Kasumi-1 (cell line): ENCODE results near the gene BRD3OS.
"Not testable (repeated sequence)": the region's sequence is repeated elsewhere in the genome, so short reads cannot be mapped to it uniquely, and the experiment has no call there.

Experiments used
- DNase-seq, 2 experiments: peaks; one replicate each; lab custom pipeline; 2025; lab: John Stamatoyannopoulos, UW

The BRD3OS gene

GRCh38 chr9:134063571-134064450 is 38.5 kb downstream of the BRD3OS start:
- DNase-seq, result no peak

GRCh38 chr9:134064711-134065110 is 39.4 kb downstream of the BRD3OS start:
- DNase-seq, result no peak

- peak; percentile 57 to 58 for DNase-seq
Measured at GRCh38 chr9:134065612-134066419, 40.5 kb downstream of the BRD3OS start.

GRCh38 chr9:134066526-134066912 is 41.2 kb downstream of the BRD3OS start:
- peak; percentile 22 to 33 for DNase-seq

GRCh38 chr9:134066913-134067851 is 41.9 kb downstream of the BRD3OS start:
- peak; percentile 4 to 12 for DNase-seq

GRCh38 chr9:134067904-134068743 is 42.8 kb downstream of the BRD3OS start, which contains the start of gene BRD3:
Gene BRD3 (minus strand): TSS chr9:134068026. CDS start chr9:134053477, 14,549 bp downstream.
- DNase-seq, result peak; percentile 72 to 78

- DNase-seq, result no peak
Measured at GRCh38 chr9:134068744-134069479, 43.6 kb downstream of the BRD3OS start.

- DNase-seq, result no peak
Measured at GRCh38 chr9:134069480-134070399, 44.5 kb downstream of the BRD3OS start.

- no peak for DNase-seq
Measured at GRCh38 chr9:134071149-134071548, 45.9 kb downstream of the BRD3OS start.

- not testable (repeated sequence) for DNase-seq
Measured at GRCh38 chr9:134072683-134073082, 47.4 kb downstream of the BRD3OS start.

- DNase-seq, result no peak
Measured at GRCh38 chr9:134073500-134073899, 48.2 kb downstream of the BRD3OS start.

GRCh38 chr9:134075689-134076088 is 50.4 kb downstream of the BRD3OS start:
- DNase-seq, result not testable (repeated sequence)

- DNase-seq, result no peak
Measured at GRCh38 chr9:134076644-134077043, 51.4 kb downstream of the BRD3OS start.
